A673 (cell line): Measurements from ENCODE around the gene ASCL2. TPM values are rescaled to one million over a fixed set of nuclear protein-coding genes. Genes with fewer than 3 reads are reported as not detected.

Experiments used
- BruUV-seq: library from RNA; stranded (reverse); fragments of 400-500 nt; replicated peaks from 2 replicates; lab custom pipeline; 2021; lab: Mats Ljungman, UMichigan
- CTCF ChIA-PET: fragments of 300-600 bp; sonication (Branson Sonifier 250); formaldehyde crosslinking; loops from one replicate; lab custom pipeline; 2022; ENCODE audit warnings: antibody characterized with exemption; lab: Charles Lee
- POLR2A ChIA-PET: fragments of 300-600 bp; sonication (Branson Sonifier 250); formaldehyde crosslinking; loops from one replicate; lab custom pipeline; 2022; ENCODE audit warnings: antibody characterized with exemption; ENCODE audit not compliant: low non-redundant PET; lab: Charles Lee
- DNase-seq: peaks from one replicate; pipeline ENCODE4 v3.0.0-alpha.2; 2015; ENCODE audit warnings: low spot score
- H3K27ac ChIP-seq: fragments of 200-600 bp; sonication (generic); 2 replicates; pipeline ENCODE4 v1.5.1; 2016; ENCODE audit warnings: mixed run types, low read depth, mild to moderate bottlenecking, mixed read lengths, antibody characterized with exemption, low read length; ENCODE audit not compliant: poor library complexity, severe bottlenecking
- H3K27me3 ChIP-seq: fragments of 200-600 bp; sonication (generic); replicated peaks from 2 replicates; pipeline ENCODE4 v1.6.1; 2017; ENCODE audit warnings: mixed run types, low read depth, mild to moderate bottlenecking, mixed read lengths, antibody characterized with exemption, low read length; ENCODE audit not compliant: insufficient read depth, poor library complexity
- H3K36me3 ChIP-seq: fragments of 200-600 bp; sonication (generic); 2 replicates; pipeline ENCODE4 v1.6.1; 2016; ENCODE audit warnings: mixed run types, mild to moderate bottlenecking, mixed read lengths, antibody characterized with exemption, low read length; ENCODE audit not compliant: insufficient read depth, poor library complexity, severe bottlenecking
- H3K4me1 ChIP-seq: fragments of 200-600 bp; sonication (generic); 2 replicates; pipeline ENCODE4 v1.6.1; 2017; ENCODE audit warnings: mixed run types, mild to moderate bottlenecking, mixed read lengths, antibody characterized with exemption, low read length; ENCODE audit not compliant: insufficient read depth, poor library complexity, severe bottlenecking
- H3K4me3 ChIP-seq: fragments of 200-600 bp; sonication (generic); 2 replicates; pipeline ENCODE4 v1.5.1; 2016; ENCODE audit warnings: low read depth, mixed run types, mild to moderate bottlenecking, mixed read lengths, low read length; ENCODE audit not compliant: poor library complexity, severe bottlenecking
- H3K9me3 ChIP-seq: fragments of 200-600 bp; sonication (generic); 2 replicates; pipeline ENCODE4 v1.6.1; 2016; ENCODE audit warnings: mixed run types, low read depth, mild to moderate bottlenecking, mixed read lengths, antibody characterized with exemption, low read length; ENCODE audit not compliant: poor library complexity, severe bottlenecking
- EZH2 ChIP-seq: fragments of 200-600 bp; sonication (generic); IDR thresholded peaks from 2 replicates; pipeline ENCODE4 v1.6.1; 2017; ENCODE audit warnings: borderline replicate concordance, low read depth, mild to moderate bottlenecking, mixed read lengths, antibody characterized with exemption, low read length; ENCODE audit not compliant: poor library complexity, severe bottlenecking
- intact Hi-C: fragments of 100-400 bp; cut with micrococcal nuclease; formaldehyde crosslinking; loops from one replicate; pipeline ENCODE4 v1.10.0; 2022; ENCODE audit not compliant: unreplicated experiment
- total RNA-seq: library from RNA; stranded (reverse); gene quantifications from 2 replicates; pipeline ENCODE4 v1.2.3, GENCODE V29; 2021
- TF ChIP-seq, protein P1 (sequence below): fragments of 300-800, 200-600 bp; sonication (generic); conservative IDR thresholded peaks from 2 replicates; pipeline ENCODE4 v1.5.1; 2017; ENCODE audit warnings: low read depth, mild to moderate bottlenecking, antibody characterized with exemption, low read length, moderate library complexity, mixed read lengths

ASCL2 gene
- total RNA-seq, 1 experiment from 2014 or later: not detected

DNA sequence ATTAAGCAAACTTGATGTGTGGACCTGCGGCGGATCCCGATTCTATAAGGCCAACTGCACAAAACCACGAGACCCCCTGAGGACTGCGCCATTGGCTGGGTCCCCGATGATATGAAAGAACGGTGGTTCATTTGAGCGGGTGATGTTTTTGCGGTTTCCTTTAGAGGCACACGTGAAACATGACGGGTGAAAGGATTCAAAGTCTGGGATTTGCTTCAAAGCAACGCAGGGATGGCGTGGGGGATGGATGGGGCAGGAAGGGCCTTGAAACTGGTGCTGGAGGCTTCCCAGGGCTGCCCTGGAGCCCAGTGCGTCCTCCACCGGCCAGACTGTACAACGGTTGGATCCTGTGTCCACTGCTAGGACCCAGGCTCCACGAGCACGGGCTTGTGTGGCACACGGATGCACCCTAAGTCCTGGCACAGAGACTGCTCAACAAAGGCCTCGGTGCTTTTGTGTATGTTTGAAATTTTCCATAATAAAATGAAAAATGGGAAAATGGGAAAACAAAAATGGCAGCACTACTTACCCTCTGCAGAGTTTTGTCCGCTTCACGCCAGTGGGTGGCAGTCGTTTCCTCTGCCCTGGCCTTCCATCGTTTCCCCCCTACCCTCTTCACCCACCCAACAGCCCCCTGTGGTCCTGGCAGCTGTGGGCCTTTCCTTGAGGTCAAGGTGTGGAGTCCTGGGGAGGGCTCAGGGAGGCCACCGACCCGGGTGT, 3.6 kb downstream of the ASCL2 start:
- no peak overlapping the region for H3K27ac ChIP-seq
- peaks cover 41% of the 10 kb centered on the region for H3K27me3 ChIP-seq
- no peaks in the 10 kb centered on the region for H3K36me3 ChIP-seq
- BruUV-seq: no TSS peak
- no peaks in the 10 kb centered on the region for H3K4me1 ChIP-seq
- TF ChIP-seq, protein P1, sequence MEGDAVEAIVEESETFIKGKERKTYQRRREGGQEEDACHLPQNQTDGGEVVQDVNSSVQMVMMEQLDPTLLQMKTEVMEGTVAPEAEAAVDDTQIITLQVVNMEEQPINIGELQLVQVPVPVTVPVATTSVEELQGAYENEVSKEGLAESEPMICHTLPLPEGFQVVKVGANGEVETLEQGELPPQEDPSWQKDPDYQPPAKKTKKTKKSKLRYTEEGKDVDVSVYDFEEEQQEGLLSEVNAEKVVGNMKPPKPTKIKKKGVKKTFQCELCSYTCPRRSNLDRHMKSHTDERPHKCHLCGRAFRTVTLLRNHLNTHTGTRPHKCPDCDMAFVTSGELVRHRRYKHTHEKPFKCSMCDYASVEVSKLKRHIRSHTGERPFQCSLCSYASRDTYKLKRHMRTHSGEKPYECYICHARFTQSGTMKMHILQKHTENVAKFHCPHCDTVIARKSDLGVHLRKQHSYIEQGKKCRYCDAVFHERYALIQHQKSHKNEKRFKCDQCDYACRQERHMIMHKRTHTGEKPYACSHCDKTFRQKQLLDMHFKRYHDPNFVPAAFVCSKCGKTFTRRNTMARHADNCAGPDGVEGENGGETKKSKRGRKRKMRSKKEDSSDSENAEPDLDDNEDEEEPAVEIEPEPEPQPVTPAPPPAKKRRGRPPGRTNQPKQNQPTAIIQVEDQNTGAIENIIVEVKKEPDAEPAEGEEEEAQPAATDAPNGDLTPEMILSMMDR: no peak
- no peak for TF ChIP-seq EZH2
- H3K9me3 ChIP-seq: no peaks in the 10 kb centered on the region
- CTCF ChIA-PET: no interaction called here
- H3K4me3 ChIP-seq: no peak overlapping the region
- intact Hi-C loops: no loop called here
- POLR2A ChIA-PET: no interaction called here
- no peak for DNase-seq

DNA sequence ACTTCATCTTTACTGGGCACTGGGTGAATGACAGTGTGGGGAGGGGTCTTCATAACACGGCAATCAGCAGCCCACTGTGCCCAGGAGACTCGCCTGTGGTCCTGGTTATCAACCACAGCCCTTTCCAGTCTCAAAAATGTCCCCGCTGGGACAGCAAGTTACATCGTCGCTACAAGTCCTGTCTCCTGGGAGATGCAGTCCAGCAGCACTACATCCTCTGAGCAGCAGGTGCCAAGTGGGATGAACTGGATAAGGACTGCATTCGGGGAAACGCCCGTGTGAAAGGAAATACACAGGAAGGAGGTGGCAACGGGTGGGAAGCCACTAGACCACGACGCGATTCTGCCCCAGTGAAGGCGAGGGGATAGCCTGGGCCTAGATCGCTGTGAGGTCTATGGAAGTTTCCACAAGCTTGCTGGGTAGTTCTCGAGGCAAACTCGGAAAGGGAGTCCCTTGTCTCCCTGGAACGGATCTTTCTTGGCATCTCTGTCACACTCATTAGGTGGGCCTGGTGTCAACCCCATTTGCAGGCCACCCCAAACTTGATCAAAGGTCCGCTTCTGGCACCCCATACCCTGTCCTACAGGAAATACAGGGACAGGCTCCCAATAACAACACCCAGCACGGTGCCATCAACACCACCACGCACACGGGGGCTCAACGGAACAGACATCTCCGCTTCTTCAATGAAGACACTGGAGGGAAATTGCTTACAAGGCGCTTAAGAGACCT, 4.4 kb downstream of the ASCL2 start:
- H3K4me3 ChIP-seq: no peak overlapping the region
- BruUV-seq: no TSS peak
- POLR2A ChIA-PET: no interaction called here
- H3K27ac ChIP-seq: no peak overlapping the region
- H3K4me1 ChIP-seq: no peaks in the 10 kb centered on the region
- no peaks in the 10 kb centered on the region for H3K36me3 ChIP-seq
- DNase-seq: no peak
- intact Hi-C loops: no loop called here
- no peaks in the 10 kb centered on the region for H3K9me3 ChIP-seq
- peaks cover 33% of the 10 kb centered on the region for H3K27me3 ChIP-seq
- TF ChIP-seq EZH2: no peak
- CTCF ChIA-PET: no interaction called here

GRCh38 chr11:2265396-2265795, 5.0 kb downstream of the ASCL2 start:
- peaks cover 27% of the 10 kb centered on the region for H3K27me3 ChIP-seq
- no peaks in the 10 kb centered on the region for H3K4me1 ChIP-seq
- no peak overlapping the region for H3K27ac ChIP-seq
- DNase-seq: no peak
- no peaks in the 10 kb centered on the region for H3K9me3 ChIP-seq
- no TSS peak for BruUV-seq
- no peak overlapping the region for H3K4me3 ChIP-seq
- ChIA-PET POLR2A (no interaction called here), CTCF (no interaction called here)
- TF ChIP-seq, protein P1: no peak
- no peak for TF ChIP-seq EZH2
- no peaks in the 10 kb centered on the region for H3K36me3 ChIP-seq
- intact Hi-C loops: no loop called here
